Measurements from ENCODE around the gene CYREN.

CYREN gene

GRCh38 chr7:135201350-135201749 lies 30.8 kb upstream of the CYREN start:
- TF ChIP-seq CTCF (IDR thresholded peaks at IDR 0.05): no peak

GRCh38 chr7:135200821-135201331 lies 30.4 kb upstream of the CYREN start:
- TF ChIP-seq CTCF (IDR thresholded peaks at IDR 0.05): no peak

- no peak for TF ChIP-seq CTCF (IDR thresholded peaks at IDR 0.05)
These were observed 28.9 kb upstream of the CYREN start for GRCh38 chr7:135199439-135199838.

- no peak for TF ChIP-seq CTCF (IDR thresholded peaks at IDR 0.05)
These were observed 27.6 kb upstream of the CYREN start for GRCh38 chr7:135197906-135198655.

GRCh38 chr7:135197343-135197742 lies 26.8 kb upstream of the CYREN start:
- no peak for TF ChIP-seq CTCF (IDR thresholded peaks at IDR 0.05)

- no peak for TF ChIP-seq CTCF (IDR thresholded peaks at IDR 0.05)
These were observed 25.6 kb upstream of the CYREN start for GRCh38 chr7:135195968-135196629.

GRCh38 chr7:135195156-135195555 lies 24.6 kb upstream of the CYREN start:
- TF ChIP-seq CTCF (IDR thresholded peaks at IDR 0.05): no peak

Data from LNCAP (cell line).